ENCODE data around the gene SLC16A12.

DNA sequence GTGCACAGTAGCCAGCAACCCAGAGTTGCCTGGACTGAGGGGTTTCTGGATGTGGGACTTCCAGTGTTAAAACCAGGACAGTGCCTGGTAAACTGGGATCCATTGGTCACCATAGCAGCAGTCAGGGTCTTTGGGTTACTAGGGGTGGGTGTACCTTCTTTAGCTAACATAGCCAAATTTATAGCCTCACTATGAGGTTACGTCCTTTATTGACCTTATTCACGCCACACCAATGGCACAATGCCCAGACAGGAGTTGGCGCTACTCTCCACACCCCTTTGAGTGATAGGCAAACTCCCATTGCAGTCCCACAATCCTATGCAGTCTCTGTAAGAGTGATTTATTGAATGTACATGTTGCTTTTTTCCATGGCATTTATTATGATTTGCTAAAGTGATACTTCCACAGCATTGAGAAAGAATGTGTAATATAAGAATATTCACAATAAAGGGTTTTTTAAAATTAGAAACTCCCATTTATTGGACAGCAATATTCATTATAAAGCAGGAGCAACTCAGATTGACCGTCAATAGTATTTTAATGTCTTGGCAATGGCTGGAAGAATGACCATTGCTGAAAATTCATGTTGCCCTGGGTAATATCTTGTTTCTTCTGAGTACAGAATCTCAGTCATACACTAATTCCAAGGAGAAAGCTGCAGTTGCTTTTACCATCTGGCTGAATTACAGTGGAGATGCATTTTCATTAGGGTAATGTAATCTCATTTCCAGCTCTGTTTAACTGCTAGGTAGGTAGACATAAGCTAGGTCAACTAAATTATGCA is 95.0 kb downstream of the SLC16A12 start:
- TF ChIP-seq, protein P1, sequence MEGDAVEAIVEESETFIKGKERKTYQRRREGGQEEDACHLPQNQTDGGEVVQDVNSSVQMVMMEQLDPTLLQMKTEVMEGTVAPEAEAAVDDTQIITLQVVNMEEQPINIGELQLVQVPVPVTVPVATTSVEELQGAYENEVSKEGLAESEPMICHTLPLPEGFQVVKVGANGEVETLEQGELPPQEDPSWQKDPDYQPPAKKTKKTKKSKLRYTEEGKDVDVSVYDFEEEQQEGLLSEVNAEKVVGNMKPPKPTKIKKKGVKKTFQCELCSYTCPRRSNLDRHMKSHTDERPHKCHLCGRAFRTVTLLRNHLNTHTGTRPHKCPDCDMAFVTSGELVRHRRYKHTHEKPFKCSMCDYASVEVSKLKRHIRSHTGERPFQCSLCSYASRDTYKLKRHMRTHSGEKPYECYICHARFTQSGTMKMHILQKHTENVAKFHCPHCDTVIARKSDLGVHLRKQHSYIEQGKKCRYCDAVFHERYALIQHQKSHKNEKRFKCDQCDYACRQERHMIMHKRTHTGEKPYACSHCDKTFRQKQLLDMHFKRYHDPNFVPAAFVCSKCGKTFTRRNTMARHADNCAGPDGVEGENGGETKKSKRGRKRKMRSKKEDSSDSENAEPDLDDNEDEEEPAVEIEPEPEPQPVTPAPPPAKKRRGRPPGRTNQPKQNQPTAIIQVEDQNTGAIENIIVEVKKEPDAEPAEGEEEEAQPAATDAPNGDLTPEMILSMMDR (conservative IDR thresholded peaks at IDR 0.05): no peak
- TF ChIP-seq ZFX (IDR thresholded peaks at IDR 0.05): no peak

Data from C4-2B (cell line).